ENCODE results near the gene NT5DC3.

NT5DC3 gene

DNA sequence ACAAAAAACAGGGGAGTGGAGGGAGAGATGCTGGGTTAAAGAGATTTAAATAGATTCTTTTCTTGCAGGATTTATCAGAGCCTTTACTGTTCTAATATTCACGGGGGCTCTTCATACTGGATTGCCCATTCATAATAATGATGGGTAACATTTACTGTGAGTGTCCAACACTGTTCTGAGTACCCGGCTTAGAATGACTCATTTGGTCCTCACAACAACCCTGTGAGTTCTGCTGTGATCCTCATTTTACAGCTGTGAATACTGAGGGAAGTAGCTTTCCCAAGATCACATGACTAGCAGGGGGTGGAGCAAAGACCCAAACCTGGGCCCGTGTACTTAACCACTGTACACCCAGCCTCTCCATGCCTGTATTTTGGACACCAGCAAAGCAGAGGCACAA, 113.4 kb downstream of the NT5DC3 start:
- Mint-ChIP-seq H3K27me3 (peaks cover 4% of the 10 kb centered on the region), H3K9me3 (peaks cover 8% of the 10 kb centered on the region), H3K36me3 (ENCODE audit: low read depth) (no peaks in the 10 kb centered on the region), H3K4me3 (no peak overlapping the region), H3K4me1 (ENCODE audit: low read depth) (no peaks in the 10 kb centered on the region), H3K27ac (no peak overlapping the region)
- DNase-seq, result no peak

DNA sequence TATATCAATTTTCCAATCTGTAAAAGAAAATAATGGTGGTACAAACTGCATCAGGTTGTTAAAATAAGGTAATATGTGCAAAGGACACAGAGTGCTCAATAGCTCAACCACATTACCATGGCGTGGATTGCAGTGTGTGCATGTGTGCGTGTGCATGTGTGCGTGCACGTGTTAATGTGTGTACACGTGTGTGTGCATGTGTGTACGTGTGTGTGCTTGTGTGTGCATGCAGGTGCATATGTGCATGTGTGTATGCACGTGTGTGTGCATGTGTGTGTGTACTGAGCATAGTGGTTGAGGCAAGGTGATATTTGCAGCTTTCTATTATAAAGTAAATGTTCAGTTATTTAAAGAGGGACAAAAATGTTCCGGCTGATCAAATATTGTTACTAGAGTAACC, 115.6 kb downstream of the NT5DC3 start:
- H3K36me3 Mint-ChIP-seq (ENCODE audit: low read depth), result no peaks in the 10 kb centered on the region

More for the DNA sequence above, 115.6 kb downstream of the NT5DC3 start:
- Mint-ChIP-seq H3K4me1 (ENCODE audit: low read depth) (no peaks in the 10 kb centered on the region), H3K9me3 (no peaks in the 10 kb centered on the region), H3K27me3 (no peaks in the 10 kb centered on the region), H3K27ac (no peak overlapping the region), H3K4me3 (no peak overlapping the region)
- DNase-seq, result no peak
